DOHH2 (cell line): ENCODE results near the gene IMPG1.

Experiments used
- EZH2phosphoT487 ChIP-seq: fragments of 200-600 bp; sonication (generic); IDR thresholded peaks from 2 replicates; pipeline ENCODE4 v1.6.1; 2017; ENCODE audit warnings: borderline replicate concordance, mild to moderate bottlenecking, antibody characterized with exemption, low read length, moderate library complexity, mixed read lengths
- TF ChIP-seq, protein P1 (sequence below): fragments of 200-600 bp; sonication (generic); IDR thresholded peaks from one replicate; pipeline ENCODE4 v1.5.1; 2014; ENCODE audit warnings: antibody characterized with exemption, mild to moderate bottlenecking, low read depth, low read length; ENCODE audit not compliant: poor library complexity, severe bottlenecking

DNA sequence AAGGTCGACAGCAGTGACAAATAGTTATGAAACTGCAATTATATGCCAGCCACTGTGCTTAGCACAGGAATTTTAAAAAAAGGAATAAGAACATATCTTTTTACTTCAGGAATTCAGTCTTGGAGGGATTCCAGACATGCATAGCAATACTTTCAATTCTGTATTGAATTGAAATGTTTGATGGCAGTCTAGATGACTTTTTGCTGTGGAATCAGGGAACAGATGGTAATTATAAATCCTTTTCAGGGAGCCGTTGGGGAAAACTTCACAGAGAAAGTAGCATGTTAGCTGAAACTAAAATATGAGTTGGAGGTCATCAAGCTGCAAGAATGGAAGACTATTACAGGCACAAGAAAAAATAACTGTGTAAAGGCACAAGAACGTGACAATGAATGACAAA lies 74.8 kb downstream of the IMPG1 start:
- TF ChIP-seq, protein P1, sequence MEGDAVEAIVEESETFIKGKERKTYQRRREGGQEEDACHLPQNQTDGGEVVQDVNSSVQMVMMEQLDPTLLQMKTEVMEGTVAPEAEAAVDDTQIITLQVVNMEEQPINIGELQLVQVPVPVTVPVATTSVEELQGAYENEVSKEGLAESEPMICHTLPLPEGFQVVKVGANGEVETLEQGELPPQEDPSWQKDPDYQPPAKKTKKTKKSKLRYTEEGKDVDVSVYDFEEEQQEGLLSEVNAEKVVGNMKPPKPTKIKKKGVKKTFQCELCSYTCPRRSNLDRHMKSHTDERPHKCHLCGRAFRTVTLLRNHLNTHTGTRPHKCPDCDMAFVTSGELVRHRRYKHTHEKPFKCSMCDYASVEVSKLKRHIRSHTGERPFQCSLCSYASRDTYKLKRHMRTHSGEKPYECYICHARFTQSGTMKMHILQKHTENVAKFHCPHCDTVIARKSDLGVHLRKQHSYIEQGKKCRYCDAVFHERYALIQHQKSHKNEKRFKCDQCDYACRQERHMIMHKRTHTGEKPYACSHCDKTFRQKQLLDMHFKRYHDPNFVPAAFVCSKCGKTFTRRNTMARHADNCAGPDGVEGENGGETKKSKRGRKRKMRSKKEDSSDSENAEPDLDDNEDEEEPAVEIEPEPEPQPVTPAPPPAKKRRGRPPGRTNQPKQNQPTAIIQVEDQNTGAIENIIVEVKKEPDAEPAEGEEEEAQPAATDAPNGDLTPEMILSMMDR: no peak
- no peak for TF ChIP-seq EZH2phosphoT487
